AG09309 (cell line): ENCODE measurements around the gene SATB2.

ENCODE experiments used
- DNase-seq: peaks from one replicate; pipeline ENCODE4 v3.0.0-alpha.2; 2010; ENCODE audit warnings: low read depth
- H3K4me3 ChIP-seq: 2 replicates; pipeline ENCODE4 v1.5.1; 2011; ENCODE audit warnings: mild to moderate bottlenecking, low read depth, low read length, moderate library complexity; ENCODE audit not compliant: control insufficient read depth
- TF ChIP-seq, protein P1 (sequence below): IDR thresholded peaks from 2 replicates; pipeline ENCODE4 v1.5.1; 2011; ENCODE audit warnings: mild to moderate bottlenecking, low read depth, low read length, inconsistent platforms; ENCODE audit not compliant: insufficient read depth, control insufficient read depth; ENCODE audit errors: missing control alignments

The SATB2 gene

DNA sequence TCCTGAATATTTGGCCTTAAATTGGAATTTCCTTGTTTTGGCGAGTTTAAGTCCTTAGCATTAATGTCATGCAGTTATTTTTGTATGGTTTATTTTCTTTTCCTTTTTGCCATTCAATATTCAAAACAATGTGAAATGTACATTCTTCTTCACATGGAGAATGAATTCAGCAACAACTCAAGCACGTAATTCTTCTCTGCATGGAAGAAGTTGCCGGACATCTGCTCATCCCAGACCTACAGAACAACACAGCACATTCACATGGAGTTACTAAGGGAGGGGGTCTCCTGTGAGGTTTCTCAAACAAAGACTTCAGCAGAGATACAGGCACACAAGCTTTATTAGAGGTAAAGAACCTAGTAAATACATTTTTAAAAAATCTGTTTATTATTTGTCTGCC is 236.8 kb downstream of the SATB2 start:
- TF ChIP-seq, protein P1, sequence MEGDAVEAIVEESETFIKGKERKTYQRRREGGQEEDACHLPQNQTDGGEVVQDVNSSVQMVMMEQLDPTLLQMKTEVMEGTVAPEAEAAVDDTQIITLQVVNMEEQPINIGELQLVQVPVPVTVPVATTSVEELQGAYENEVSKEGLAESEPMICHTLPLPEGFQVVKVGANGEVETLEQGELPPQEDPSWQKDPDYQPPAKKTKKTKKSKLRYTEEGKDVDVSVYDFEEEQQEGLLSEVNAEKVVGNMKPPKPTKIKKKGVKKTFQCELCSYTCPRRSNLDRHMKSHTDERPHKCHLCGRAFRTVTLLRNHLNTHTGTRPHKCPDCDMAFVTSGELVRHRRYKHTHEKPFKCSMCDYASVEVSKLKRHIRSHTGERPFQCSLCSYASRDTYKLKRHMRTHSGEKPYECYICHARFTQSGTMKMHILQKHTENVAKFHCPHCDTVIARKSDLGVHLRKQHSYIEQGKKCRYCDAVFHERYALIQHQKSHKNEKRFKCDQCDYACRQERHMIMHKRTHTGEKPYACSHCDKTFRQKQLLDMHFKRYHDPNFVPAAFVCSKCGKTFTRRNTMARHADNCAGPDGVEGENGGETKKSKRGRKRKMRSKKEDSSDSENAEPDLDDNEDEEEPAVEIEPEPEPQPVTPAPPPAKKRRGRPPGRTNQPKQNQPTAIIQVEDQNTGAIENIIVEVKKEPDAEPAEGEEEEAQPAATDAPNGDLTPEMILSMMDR = no peak
- no peak overlapping the region for H3K4me3 ChIP-seq
- DNase-seq = no peak

GRCh38 chr2:199219551-199219950 is 238.2 kb downstream of the SATB2 start:
- TF ChIP-seq, protein P1 = no peak

More at GRCh38 chr2:199219551-199219950, 238.2 kb downstream of the SATB2 start:
- no peak overlapping the region for H3K4me3 ChIP-seq
- no peak for DNase-seq
